Measurements from ENCODE around the gene TBC1D1.

TBC1D1 gene

GRCh38 chr4:38133711-38134480, 243.0 kb downstream of the TBC1D1 start:
- DNase-seq, result no peak

- DNase-seq, result no peak
These were observed 244.3 kb downstream of the TBC1D1 start for GRCh38 chr4:38135201-38135600.

GRCh38 chr4:38136604-38137003, 245.7 kb downstream of the TBC1D1 start:
- DNase-seq, result no peak

GRCh38 chr4:38137080-38137479, 246.2 kb downstream of the TBC1D1 start:
- DNase-seq, result no peak

DNA sequence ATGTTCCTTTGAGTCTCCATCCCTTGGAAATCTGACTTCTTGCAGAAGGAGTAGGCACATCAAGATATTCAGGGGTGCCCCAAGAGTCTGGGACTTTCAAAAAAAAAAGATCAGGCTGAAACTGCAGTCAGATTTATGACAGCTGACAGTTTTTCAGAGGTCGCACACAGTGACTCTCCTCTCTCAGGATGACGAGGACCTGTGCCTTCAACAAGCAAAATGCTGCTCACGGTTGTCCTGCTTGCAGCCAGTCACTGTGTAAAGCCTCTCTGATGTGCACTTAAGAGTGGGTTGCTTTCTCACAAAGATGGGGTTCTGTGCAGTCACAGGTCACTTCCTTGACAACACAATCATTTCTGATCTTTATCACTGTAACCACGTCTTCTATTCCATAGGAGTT, 247.5 kb downstream of the TBC1D1 start:
- no peak for DNase-seq

DNA sequence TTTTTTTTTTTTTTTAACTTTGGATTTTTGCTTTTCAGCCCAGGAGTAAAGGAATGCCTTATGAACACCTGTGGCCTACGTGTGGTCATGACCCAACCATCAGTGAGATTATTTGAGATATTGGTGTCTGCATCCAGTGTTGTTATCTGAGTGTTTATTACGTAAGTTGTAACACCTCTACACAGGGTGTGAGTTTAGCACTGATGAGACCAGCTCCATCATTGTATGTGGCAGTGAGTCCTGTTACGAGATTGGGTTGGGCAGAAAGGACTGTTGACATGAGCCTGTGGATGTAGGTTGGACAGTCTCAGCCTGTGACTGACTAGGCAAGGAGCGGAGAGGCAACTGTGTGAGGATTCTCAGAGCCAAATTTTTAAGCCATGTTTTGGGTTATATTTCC, 248.3 kb downstream of the TBC1D1 start:
- no peak for DNase-seq

GRCh38 chr4:38140643-38141203, 249.8 kb downstream of the TBC1D1 start:
- DNase-seq, result no peak

GRCh38 chr4:38141808-38142500, 251.1 kb downstream of the TBC1D1 start:
- DNase-seq, result peak; percentile 35

DNA sequence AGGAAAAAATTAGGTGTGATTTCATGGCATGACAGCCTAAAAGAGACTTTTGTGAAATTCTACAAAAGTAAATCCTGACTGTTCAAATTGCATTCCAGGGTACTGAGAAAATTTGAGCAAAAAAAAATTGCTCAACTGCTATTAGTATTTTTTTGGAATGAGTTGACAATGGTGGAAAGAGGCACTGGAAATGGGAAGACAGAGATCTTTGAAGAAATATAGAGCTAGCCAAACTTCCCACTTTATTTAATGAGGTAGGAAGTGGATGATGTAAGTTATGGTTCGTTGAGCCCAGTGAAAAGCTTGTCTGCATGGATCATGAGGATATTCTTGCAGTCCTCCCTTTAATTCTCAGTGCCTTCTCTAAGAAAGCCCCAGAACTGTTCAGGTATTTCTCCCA, 253.1 kb downstream of the TBC1D1 start:
- no peak for DNase-seq

DNA sequence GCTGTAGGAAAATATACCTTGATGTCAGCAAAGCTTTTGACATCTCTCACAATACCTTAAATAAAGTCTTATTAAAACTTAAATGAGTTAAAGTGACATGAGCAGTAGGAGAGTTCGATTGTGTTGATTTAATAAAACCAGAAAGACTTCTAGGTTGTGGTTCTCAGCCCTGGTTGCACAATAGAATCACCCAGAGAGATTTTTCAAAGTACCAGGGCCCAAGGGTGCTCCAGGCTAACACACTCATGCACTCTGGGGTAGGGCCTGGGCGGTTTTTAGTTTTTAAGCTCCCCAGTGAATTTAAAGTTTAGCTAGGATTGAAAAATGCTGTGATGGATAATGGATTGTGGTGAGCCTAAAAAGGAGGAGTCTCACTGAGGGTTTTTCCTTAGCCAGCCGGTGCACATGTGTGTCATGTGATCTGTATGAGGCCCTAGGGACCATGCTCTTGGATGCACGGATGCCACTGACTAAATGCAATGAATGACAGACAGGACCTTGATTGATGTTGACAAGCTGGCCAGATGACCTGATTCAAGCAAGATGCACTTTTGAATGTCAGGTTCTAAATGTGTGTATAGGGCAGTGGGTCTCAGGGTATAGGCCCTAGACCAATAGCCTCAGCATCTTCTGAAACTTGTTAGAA, 254.3 kb downstream of the TBC1D1 start:
- no peak for DNase-seq

DNA sequence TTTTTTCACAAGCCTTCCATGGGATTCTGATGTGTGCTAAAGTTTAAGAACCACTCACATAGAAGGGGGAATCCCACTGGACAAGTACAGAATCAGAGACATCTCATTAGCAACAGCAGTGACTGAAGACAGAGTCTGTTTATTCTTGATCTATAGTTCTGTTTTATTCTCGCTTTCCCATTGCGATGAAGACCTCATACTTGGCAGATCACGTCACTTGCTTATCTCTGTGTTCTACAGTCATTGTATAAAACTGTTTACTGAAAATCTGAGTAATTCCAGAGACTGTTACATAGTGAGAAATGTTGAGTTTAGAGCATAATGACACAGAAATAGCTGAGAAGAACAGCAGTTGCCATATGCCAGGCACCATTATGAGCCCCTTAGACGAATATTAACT, 254.9 kb downstream of the TBC1D1 start:
- no peak for DNase-seq

DNA sequence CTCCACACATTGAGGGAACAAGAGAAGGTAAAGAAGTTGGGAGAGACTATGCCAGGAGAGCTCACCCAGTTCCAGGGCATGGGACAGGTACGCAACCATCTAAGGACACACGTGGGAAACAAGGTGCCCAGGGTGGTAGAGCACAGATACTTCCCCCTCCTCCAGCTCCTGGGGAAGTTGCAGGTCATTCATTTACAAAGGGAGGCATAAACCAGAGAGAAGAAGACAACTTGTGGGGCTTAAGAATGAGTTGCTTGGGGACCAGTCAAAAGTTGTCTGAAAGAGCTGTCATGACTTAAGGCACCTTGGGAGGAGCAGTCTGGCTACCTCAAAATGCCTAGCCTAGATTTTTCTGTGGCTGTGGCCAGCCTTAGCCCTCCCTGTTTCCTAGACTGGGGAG, 255.5 kb downstream of the TBC1D1 start:
- no peak for DNase-seq

DNA sequence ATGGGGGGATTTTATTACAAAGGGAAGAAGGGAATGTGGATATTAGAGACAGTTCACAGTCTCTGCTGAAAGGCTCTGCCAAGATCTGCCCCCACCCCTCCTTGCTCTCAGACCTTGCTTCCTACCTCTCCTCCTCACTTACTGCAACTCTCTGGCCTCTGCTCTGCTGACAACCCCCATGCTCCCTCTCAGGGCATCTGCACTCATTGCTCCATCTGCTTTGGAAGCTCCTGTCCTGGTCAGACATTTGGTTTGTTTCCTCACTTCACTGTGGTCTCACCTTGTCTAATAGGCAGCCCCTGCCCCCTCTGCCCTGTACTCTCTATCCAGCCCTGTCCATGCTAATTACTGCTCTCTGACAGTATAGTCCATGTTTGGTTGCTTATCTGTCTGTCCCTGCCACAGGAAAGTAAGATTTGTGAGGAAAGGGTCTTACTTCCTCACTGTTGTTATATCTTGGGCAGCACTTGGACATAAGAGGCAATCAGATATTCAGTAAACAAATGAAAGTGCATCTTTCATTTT, 258.6 kb downstream of the TBC1D1 start:
- DNase-seq, result no peak

DNA sequence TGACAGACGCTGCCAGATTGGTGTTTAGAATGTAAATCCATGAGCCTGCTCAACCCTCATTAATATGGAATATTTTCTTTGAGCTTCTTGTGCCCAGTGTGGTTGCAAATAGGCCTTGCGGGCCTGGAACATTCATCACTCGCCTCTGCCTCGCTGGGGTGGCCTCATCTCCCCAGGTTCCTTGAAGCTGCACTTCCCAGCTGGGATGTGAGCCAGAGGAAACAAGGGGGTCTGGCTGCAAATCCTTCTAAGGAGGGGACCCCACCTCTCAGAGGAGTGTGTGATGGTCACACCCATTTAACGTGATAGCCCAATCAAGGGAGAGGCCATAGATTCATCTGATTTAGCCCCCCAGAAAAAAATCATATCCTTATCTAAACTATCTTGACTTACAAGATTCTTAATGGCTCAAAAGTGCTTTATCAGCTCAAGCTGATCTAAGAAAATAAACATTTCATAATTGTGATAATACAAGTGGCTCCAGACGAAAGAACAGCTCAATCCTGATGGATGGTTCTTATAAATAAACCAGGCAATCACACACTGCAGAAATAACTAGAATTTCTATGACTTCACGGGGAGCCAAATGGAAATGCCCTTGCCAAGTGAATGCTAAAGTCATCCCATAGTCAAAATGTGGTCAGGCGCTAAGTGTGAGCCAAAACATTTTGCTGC, 259.2 kb downstream of the TBC1D1 start:
- DNase-seq, result no peak

DNA sequence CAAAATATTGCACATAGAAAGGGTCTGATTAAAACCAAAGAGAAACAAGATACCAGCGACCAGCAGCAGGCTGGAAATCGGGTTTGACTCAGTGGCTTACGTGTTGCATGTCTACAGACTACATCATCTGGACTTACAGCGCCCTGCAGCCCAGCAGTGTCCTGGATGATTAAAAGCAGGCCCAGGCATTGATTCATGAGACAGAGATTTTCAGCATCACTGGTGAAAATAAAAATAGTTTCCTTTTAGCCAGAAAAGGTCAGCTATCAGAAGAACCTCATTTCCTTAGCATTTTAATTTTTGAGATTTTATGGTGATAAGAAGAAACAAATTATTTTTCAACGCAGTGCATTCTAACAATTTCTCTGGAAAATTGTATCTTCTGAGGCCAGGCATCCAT, 259.9 kb downstream of the TBC1D1 start:
- no peak for DNase-seq

DNA sequence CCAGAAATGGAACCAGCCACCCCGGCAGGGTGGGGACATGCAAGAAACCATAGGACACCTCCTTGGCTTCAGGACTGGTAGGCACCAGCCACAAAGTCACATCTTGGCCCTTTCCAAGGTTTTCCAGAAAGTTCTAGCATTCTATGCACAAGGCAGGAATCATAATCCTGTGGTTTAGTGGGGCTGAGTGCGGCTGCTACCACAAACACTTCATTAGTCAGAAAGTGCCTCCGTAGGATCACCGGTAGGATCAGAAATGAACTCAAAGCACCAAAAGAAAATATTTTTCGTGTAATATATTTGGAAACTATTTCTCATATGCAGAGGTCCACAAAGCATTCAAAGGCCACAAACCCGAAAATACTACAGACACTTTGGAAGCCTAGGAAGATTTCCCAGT, 261.0 kb downstream of the TBC1D1 start:
- DNase-seq, result no peak

DNA sequence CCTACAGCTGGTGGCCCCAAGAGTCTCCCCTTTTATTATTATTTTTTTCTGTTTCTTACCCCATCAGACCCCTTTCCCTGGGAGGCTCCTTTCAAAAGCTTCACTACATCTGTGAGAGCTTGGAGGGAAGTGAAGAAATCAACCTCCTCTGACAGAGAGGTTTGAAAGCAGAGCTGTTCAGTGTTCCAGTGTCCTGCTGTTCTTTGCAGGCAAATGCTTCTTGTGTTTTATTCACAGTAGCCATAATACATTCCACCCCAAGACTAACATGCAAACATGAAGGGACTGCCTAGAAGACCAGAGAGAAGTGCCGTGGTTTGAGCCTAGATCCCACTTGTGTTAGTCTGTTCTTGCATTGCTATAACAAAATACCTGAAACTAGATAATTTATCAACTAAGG, 261.4 kb downstream of the TBC1D1 start:
- DNase-seq, result no peak

GRCh38 chr4:38152721-38153386, 262.0 kb downstream of the TBC1D1 start:
- no peak for DNase-seq

DNA sequence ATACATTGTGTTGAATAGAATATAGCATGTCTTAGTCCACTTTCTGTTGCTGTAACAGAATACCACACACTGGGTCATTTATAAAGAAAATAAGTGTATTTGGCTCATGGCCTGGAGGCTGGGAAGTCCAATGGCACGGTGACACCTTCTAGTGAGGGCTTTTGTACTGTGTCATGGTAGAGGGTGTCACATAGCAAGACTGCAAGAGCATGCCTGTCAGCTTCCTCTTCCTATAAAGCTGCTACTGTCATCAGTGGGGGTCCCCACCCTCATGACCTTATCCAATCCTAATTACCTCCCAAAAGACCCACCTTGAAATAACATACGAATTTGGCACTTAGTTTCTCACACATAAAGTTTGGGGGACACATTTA, 262.5 kb downstream of the TBC1D1 start:
- DNase-seq, result no peak

- no peak for DNase-seq
These were observed 263.4 kb downstream of the TBC1D1 start for GRCh38 chr4:38154252-38154651.

DNA sequence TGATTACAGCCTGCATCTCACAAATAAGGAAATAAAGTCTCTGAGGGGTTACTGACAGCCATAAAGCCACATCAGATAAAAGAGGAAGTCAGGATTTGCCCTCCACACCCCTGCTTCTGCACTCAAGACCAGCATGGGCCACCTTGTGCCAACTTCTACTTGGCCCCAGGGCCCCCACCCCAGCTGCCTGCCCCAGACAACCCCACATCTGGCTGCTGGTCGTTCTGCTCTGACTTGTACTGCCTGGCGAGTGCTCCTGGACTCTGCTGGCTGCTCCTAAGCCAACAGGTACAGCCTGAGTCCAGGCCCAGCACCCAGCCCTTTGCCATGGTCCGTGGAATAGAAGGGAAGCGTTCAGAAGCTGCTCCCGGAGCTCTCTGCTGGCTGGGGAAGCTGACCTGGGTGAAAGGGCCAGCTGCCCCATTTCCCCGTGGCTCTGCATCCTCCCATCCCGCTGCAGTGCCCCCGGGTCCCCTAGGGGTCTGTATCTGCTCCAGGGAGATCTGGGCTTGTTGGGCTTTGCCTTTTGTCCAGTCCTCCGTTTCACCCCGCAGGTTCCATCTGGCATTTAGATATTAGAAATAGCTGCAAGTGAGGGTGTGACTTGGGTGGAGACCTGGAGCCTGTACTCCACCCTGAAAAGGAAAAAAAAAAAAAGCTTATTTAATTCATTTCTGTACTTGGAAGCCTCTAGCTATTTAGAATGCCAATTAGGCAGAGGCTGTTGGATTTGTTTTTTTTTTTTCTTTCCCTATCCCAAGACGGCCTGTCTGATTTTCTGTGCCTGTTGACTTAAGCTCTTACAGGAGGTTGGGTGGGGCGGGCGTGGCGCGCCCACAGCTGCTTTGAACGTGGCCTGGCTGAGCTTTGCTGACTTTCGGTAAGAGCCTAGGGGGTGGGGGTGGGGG, 264.1 kb downstream of the TBC1D1 start:
- DNase-seq, result no peak
